Measurements from ENCODE around the gene CAPN5.

DNA sequence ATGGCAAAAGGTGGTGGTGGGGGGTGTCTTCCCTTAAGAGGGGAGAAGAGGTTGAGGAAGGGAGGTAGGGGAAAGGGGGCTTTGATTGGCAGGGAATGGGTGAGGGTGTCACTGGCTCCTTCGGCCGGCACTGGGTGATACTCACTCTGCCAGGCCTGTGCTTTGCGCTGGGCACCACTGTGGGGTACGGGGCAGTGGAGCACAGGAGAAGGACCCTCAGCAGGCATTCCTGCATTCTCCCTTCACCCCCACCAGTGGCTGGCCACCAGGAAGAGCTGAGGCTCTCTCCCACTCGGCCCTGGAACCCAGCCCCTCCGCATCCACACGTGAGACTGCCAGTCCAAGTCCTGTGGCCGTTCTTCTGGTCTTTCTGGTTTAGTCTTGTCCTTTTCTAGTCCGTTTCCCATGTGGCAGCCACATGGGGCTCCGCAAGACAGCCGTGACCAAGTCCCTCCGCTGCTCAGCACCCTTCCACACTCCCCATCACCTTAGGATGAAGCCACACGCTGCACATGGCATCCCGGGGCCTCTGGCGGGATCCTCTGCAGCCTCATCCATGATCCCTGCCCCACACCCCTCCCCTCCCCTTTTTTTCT lies 8.0 kb downstream of the CAPN5 start:
- TF ChIP-seq POLR2A (IDR thresholded peaks at IDR 0.05) (no peak), CTCF (IDR thresholded peaks at IDR 0.05) (no peak)
